Uterus (tissue), 2 donors: ENCODE results near the gene CCDC68.

Experiments
- POLR2A ChIP-seq, 2 donors: fragments of 450-650 bp; IDR thresholded peaks; one replicate each; pipeline ENCODE4 v1.6.1; 2016; ENCODE audit warnings: antibody characterized with exemption in 2 of 2, mild to moderate bottlenecking in 1 of 2, moderate library complexity in 1 of 2
- TF ChIP-seq, protein P1 (sequence below), 4 experiments: fragments of 200-600 bp in 2 of 4; fragments of 450-650 bp in 2 of 4; sonication (generic) in 2 of 4; IDR thresholded peaks; one replicate each; pipeline ENCODE4 v1.5.1; 2016 to 2019; ENCODE audit warnings: antibody characterized with exemption in 4 of 4, mild to moderate bottlenecking in 2 of 4, moderate library complexity in 1 of 4

DNA sequence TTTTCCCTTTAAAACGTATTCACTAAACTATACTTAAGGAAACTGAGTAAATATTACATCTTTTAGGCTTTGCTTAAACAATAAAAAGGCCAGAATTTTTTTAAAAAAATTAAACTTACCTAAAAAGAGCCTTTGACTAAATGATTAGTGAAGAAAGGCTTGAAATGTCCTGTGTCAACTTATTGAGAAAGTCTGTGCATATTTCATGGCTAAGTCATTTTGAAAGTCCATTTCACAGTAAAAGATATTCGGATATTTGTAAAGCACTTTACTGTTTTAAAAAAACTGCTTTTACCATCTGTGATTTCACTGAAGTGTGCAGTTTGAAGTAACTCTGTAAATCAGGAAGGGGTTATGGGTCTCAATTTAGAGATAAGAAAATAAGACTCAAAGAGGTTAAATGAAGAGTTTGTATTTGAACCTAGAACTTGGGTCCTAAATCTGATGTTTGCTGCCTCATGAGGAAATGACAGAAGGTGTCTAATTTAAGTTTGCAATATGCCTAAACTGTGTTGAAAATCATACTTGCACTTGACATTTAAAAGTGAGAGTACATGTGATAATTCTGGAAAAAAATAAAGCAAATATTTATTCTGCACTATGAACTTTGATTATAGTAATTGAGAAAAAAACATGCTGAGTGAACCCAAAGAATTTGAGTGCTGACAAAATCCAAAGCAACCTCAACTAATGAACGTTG, 80.5 kb downstream of the CCDC68 start:
- TF ChIP-seq, protein P1, sequence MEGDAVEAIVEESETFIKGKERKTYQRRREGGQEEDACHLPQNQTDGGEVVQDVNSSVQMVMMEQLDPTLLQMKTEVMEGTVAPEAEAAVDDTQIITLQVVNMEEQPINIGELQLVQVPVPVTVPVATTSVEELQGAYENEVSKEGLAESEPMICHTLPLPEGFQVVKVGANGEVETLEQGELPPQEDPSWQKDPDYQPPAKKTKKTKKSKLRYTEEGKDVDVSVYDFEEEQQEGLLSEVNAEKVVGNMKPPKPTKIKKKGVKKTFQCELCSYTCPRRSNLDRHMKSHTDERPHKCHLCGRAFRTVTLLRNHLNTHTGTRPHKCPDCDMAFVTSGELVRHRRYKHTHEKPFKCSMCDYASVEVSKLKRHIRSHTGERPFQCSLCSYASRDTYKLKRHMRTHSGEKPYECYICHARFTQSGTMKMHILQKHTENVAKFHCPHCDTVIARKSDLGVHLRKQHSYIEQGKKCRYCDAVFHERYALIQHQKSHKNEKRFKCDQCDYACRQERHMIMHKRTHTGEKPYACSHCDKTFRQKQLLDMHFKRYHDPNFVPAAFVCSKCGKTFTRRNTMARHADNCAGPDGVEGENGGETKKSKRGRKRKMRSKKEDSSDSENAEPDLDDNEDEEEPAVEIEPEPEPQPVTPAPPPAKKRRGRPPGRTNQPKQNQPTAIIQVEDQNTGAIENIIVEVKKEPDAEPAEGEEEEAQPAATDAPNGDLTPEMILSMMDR (IDR thresholded peaks at IDR 0.05) = no peak
- no peak for TF ChIP-seq POLR2A (IDR thresholded peaks at IDR 0.05)
